Measurements from ENCODE around the gene PRKAR1B.

The PRKAR1B gene

DNA sequence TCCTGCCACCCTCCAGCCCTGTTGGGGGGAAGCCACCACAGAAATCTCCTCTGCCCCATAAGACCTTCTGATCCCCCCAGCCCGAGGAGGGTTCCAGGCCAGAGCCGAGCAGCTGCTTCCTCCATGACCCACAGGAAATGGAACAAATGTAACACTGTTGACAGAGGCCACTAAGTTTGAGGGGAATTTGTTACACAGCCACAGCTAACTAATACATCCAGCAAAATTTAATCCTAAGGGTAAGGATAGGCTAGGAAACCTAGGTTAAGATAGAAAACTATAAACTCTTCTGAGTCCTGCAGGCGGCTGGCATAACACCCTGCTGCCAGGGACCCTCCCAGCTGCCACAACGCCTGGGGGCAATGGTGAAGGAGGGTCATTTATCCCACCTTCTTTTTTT lies 140.6 kb downstream of the PRKAR1B start:
- no peak for TF ChIP-seq GATA2 (IDR thresholded peaks at IDR 0.05; ENCODE audit: low read depth, low read length)
- no peak for TF ChIP-seq GATA3 (IDR thresholded peaks at IDR 0.05; ENCODE audit: low read depth, low read length)

DNA sequence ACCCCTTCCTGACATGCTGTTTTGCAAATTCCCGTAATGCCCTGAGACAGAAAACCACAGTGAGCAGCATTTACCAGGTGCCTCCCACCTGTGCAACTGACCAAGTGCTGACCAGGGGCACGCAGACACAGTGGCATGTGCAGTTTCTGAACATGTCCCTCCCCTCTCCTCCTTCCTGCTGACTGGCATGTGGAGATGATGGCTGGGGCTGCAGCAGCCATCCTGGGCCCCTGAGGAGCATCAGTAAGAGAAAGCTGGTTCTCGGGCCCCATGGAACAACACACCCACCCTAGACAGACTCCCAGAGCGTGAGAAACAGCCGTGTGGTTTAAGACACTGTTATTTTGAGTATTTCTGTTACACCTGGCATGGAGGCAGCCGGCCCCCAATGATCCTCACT lies 141.2 kb downstream of the PRKAR1B start:
- TF ChIP-seq GATA3 (IDR thresholded peaks at IDR 0.05; ENCODE audit: low read depth, low read length) (no peak), GATA2 (IDR thresholded peaks at IDR 0.05; ENCODE audit: low read depth, low read length) (no peak)

DNA sequence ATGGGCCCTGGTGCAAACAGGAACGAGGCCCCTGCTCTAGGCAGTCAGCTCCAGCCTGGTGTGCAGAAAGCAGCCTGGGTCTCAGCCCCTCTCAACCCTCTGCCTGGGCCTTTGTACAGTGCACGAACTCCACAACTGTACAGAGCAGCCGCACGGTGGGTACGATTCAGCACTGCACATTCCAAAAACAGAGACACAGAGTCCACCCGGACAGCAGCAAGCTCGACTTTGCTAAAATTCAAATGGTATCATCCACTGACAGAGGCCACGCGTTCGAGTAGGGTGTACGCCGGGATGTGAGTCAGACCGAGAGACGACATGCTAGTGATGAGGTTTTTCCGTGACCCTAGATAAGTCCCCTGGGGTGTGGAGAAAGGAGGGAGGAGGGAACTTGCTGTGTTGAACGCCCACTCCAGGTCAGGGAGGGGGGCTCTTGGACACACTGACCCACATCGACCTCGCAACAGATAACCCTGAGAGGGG lies 141.8 kb downstream of the PRKAR1B start:
- no peak for TF ChIP-seq GATA3 (IDR thresholded peaks at IDR 0.05; ENCODE audit: low read depth, low read length)
- no peak for TF ChIP-seq GATA2 (IDR thresholded peaks at IDR 0.05; ENCODE audit: low read depth, low read length)

DNA sequence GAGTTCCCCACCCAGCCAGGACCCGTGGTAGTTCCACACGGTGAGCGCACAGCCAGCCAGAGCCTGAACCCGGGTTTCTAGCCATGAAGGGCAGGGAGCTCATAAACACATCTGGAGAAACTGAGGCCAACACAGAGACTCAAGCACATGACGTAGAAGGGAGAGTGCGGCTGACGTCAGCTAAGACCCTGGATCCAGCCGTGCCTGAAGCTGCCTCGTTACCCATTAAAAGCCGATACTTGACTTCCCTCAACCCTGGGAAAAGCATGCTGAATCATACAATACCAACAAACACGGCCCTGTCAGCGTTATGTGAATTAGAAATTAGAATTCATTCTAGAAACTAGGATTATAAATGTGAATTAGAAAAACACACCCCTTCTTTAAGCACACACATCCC lies 142.3 kb downstream of the PRKAR1B start:
- no peak for TF ChIP-seq GATA2 (IDR thresholded peaks at IDR 0.05; ENCODE audit: low read depth, low read length)
- TF ChIP-seq GATA3 (IDR thresholded peaks at IDR 0.05; ENCODE audit: low read depth, low read length) = no peak

DNA sequence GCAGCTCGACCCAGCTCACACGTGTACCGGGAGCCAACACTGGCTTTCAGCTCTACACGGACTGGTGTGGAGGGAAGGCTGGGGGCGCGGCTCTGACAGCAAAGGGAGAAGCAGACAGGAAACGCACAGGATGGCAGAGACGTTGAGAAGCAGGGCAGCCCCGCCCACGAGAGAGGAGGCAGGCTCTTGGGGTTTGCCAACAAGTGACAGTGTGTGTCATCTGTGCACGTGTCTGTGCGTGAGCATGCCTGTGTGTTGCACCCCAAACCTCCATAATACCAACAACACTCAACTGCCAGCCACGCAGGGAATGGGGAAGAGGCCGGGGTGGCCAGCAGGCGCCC lies 143.0 kb downstream of the PRKAR1B start:
- TF ChIP-seq GATA3 (IDR thresholded peaks at IDR 0.05; ENCODE audit: low read depth, low read length) = no peak
- TF ChIP-seq GATA2 (IDR thresholded peaks at IDR 0.05; ENCODE audit: low read depth, low read length) = no peak

DNA sequence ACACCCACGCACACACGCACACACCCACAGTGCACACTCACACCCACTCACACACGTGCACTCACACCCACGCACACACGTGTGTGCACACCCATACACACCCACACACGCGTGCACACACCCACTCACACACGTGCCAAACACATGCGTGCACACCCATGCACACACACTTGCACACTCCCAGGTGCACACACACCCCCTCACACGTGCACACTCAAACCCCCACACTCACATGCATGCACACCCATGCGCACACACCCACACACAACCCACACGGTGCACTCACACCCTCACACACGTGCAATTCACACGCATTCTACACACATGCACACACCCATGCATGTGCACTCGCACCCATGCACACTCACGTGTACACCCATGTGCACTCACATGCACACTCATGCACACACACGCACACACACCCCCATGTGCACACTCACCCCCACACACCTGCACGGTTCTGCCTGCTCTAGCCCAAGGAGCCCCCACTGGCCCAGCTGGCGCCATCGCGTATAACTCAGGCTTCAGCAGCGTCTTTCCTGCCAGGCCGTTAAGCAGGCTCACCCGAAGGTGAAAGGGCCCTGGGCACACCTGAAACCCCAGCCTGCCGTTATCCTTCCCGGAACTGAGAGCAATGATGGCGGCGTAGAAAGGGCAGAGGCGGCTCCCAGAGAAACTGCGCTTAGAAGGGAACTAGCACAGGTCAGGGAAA lies 143.5 kb downstream of the PRKAR1B start:
- TF ChIP-seq GATA3 (IDR thresholded peaks at IDR 0.05; ENCODE audit: low read depth, low read length) (no peak), GATA2 (IDR thresholded peaks at IDR 0.05; ENCODE audit: low read depth, low read length) (no peak)

DNA sequence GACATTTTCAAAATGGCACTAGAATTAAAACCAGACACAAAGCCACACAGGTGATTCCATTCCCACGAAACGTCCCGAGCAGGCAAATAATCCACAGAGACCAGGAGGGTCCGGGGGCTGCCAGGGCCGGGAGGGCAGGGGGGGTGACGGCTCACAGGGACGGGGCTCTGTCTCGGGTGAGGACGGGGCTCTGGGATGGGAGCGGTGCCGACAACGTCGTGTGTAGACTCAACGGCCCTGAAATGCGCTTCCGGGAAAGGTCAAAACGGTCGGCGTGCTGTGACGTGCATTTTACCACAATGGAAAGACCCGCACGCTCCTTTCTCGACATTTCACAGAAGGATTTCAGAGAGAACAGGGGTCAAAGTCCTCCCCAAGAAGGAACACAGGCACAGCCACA lies 144.2 kb downstream of the PRKAR1B start:
- TF ChIP-seq GATA2 (IDR thresholded peaks at IDR 0.05; ENCODE audit: low read depth, low read length) (no peak), GATA3 (IDR thresholded peaks at IDR 0.05; ENCODE audit: low read depth, low read length) (no peak)

DNA sequence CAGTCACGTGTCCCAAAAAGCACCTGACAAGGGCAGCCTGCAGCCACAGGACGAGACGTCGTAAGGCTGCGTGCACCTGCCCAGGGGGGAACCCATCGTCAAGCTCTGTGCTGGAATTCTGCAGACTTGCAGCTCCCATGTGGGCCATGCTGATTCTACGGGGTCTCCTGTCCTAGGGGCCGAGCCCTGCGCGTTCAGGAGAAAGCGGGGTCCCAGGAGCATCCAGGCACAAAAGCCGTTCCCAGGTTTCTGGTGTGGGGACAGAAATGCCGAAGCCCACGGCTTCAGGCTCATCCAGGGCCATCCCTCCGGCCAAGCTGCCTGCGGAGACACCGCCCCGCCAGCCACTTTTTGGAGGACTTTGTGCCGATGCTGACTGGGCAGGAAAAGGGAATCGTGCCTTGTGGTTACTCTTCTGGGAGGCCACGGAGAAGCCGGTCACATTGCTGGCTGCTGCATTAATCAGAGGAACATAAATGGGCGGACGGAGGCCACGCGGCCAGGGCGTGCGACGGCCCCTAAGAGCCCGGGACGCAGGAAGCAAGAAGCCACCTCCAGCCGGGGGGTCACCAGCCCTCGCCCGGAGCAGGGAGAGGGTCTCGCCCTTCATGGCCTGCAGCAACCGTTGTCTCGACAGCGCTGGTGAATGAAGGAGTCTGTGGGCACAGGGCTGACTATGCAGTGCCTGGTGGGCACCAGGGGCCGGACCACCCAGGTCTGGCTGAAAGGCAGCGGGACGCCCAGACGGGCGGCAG lies 144.8 kb downstream of the PRKAR1B start:
- TF ChIP-seq GATA2 (IDR thresholded peaks at IDR 0.05; ENCODE audit: low read depth, low read length) (no peak), GATA3 (IDR thresholded peaks at IDR 0.05; ENCODE audit: low read depth, low read length) (no peak)

DNA sequence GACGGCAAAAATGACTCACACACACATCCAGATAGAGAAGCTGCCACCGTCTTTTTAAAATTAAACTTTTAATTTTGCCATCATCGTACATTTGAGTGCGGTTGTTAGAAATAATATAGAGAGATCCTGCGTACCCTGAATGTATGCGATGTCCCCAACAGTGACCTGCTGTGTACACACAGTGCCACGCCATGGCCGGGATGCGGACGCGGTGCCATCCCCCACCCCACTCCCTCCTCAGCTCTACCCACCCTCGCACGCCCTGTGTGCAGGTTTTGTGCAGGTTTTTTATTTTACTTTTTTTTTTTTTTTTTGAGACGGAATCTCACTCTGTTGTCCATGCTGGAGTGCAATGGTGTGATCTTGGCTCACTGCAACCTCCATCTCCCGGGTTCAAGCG lies 148.7 kb downstream of the PRKAR1B start:
- TF ChIP-seq GATA2 (IDR thresholded peaks at IDR 0.05; ENCODE audit: low read depth, low read length) (no peak), GATA3 (IDR thresholded peaks at IDR 0.05; ENCODE audit: low read depth, low read length) (no peak)

DNA sequence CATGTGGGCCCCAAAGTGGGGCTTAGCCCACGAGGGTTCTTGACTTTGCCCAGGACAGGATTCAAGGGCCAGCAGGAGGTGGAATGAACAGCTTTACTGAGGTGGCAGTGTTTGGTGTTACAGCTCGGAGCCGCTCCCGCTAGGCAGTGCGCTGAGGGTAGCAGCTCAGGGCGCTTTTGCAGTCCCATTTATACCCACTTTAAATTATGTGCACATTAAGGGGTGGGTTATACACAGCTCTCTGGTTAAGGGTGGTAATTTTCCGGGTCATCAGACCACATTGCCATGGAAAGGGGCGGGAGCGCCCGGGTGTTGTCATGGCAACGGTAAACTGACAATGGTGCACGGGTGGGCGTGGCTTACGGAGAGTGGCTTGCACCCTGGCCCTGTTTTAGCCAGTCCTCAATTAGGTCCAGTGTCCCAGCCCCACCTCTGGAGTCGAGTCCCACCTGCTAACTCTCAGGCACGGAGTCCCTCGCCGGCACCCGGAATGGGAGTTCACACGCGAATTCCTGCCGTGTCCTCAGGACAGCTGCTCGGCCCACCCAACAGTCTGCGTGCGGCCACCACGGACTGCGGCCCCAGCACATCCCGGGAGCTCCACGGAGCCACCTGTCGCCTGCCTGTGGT lies 149.2 kb downstream of the PRKAR1B start:
- TF ChIP-seq GATA2 (IDR thresholded peaks at IDR 0.05; ENCODE audit: low read depth, low read length) (no peak), GATA3 (IDR thresholded peaks at IDR 0.05; ENCODE audit: low read depth, low read length) (no peak)

DNA sequence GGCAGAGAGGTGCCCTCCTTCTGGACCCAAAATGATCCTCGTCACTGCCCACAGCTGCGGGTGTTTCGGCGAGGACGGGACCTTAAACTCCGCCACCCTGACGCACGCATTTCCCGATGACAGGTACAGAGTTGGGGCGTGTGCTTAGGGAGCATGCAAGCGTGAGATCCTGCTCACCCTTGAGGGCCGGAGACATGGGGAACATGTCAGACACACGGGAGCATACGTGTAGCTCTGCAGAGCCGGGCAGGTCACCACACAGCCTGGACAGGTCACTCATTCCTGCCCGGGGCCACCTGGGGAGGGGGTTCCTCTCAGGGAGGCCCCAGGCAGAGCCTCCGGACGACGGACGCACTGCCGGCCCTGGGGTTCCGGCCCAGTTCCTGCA lies 149.8 kb downstream of the PRKAR1B start:
- TF ChIP-seq GATA2 (IDR thresholded peaks at IDR 0.05; ENCODE audit: low read depth, low read length) (no peak), GATA3 (IDR thresholded peaks at IDR 0.05; ENCODE audit: low read depth, low read length) (no peak)

DNA sequence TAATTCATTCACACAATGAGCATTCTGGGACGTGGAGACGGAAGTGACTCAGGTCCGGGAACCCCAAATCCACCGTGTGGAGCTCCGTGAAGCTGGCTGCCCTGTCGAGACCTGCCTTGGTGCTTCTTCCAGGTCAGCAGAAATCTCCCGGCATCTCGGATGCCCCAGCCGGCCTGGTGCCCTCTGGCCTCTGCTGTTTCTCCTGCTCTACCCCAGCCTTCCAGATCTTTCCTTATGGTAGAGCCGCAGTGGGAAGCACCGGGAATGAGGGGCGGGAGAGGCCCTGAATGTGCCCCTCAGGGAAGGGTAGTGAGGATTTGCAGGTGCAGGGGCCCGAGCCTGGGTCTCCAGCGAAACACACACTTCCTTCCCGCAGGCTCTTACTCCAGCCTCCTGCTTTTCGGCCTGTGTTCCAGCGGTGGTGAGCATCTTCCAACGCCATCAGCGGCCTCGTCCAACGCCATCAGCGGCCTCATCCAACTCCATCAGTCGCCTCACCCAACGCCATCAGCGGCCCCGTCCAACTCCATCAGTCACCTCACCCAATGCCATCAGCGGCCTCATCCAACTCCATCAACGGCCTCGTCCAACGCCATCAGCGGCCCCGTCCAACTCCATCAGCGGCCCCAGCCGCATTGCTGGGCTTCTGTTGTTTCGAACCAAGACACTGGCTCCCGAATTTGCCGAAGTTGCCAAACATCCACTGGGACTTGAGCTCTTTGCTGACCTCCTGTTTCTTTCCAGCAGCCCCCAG lies 150.4 kb downstream of the PRKAR1B start:
- TF ChIP-seq GATA3 (IDR thresholded peaks at IDR 0.05; ENCODE audit: low read depth, low read length) (no peak), GATA2 (IDR thresholded peaks at IDR 0.05; ENCODE audit: low read depth, low read length) (no peak)

DNA sequence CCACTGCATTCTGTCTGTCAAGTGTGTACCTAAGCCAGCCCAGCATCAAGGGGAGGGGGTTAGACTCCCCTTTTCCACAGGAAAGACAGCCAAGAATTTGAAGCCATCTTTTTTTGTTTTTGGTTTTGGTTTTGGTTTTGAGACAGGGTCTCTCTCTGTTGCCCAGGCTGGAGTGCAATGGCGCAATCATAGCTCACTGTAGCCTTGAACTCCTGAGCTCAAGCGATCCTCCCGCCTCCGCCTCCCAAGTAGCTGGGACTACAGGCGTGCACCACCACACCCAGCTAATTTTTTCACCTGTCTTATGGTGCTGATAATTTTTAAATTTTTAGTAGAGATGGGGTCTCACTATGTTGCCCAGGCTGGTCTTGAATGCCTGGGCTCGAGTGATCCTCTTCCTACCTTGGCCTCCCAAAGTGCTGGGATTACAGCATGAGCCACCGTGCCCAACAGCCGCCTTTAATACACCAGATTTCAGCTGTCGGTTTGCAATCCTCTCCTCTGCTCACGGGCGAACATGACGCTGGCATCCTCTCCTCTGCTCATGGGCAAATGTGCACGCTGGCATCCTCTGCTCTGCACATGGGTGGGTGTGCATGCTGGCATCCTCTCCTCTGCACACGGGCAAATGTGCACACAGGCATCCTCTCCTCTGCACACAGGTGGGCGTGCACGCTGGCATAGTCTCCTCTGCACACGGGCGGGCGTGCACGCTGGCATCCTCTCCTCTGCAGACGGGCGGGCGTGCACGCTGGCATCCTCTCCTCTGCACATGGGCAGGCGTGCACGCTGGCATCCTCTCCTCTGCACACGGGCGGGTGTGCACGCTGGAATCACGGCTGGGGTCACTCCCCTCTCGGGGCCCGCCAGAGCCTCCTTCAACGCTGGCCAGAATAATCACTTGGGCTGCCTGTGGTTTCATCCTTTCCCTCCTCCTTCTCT lies 151.4 kb downstream of the PRKAR1B start:
- no peak for TF ChIP-seq GATA2 (IDR thresholded peaks at IDR 0.05; ENCODE audit: low read depth, low read length)
- TF ChIP-seq GATA3 (IDR thresholded peaks at IDR 0.05; ENCODE audit: low read depth, low read length) = no peak

Data from SH-SY5Y (cell line).